ENCODE measurements around the gene ERI2. TPM values are rescaled to one million over a fixed set of nuclear protein-coding genes. Genes with fewer than 3 reads are reported as not detected.
"Not testable (repeated sequence)": the region's sequence is repeated elsewhere in the genome, so short reads cannot be mapped to it uniquely, and the experiment has no call there.

The ERI2 gene
- total and polyA plus RNA-seq, 2 of the 13 experiments (the other 11 are each of a cell fraction or from before 2014, with no cell fraction given), result 17.4 to 41.3 TPM

DNA sequence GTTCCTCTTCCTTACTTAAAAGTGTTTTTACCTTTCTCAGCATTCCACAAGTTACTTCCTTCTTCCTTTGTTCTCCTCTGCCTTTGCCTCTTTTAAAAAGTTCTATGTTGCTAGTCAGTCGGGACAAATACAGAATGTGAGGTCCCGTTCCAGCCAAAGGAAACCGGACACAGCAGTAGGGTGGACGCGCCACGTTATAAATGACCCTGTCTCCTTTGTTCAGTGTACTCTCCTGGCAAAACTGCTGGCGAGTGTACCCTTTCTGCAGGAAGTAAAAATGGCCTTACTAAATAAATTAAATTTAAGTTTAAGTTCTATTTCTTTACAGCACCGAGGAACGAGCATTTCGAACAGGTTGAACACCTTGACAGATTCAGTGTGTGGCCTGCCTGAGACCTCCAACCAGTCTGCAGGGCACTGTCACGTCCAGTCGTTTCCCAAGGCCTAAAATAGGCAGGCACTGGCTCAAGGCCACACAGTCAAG lies 546 bp downstream of the ERI2 start (continued):
- TF ChIP-seq RORA (CRISPR knock-in tag; IDR thresholded peaks at IDR 0.05) (0 out of 2 replicates have a peak, but pooled peaks have one; percentile 37), WIZ (CRISPR knock-in tag; IDR thresholded peaks at IDR 0.05) (0 out of 2 replicates have a peak, but pooled peaks have one; percentile 24), ZNF121 (CRISPR knock-in tag; IDR thresholded peaks at IDR 0.05) (peak; percentile 77), CREB1 (CRISPR knock-in tag; IDR thresholded peaks at IDR 0.05) (peak; percentile 21; the same call in 1 of the 2 replicates), TEAD2 (CRISPR knock-in tag; IDR thresholded peaks at IDR 0.05) (0 out of 2 replicates have a peak, but pooled peaks have one; percentile 49)
- TF ChIP-seq, protein P1, sequence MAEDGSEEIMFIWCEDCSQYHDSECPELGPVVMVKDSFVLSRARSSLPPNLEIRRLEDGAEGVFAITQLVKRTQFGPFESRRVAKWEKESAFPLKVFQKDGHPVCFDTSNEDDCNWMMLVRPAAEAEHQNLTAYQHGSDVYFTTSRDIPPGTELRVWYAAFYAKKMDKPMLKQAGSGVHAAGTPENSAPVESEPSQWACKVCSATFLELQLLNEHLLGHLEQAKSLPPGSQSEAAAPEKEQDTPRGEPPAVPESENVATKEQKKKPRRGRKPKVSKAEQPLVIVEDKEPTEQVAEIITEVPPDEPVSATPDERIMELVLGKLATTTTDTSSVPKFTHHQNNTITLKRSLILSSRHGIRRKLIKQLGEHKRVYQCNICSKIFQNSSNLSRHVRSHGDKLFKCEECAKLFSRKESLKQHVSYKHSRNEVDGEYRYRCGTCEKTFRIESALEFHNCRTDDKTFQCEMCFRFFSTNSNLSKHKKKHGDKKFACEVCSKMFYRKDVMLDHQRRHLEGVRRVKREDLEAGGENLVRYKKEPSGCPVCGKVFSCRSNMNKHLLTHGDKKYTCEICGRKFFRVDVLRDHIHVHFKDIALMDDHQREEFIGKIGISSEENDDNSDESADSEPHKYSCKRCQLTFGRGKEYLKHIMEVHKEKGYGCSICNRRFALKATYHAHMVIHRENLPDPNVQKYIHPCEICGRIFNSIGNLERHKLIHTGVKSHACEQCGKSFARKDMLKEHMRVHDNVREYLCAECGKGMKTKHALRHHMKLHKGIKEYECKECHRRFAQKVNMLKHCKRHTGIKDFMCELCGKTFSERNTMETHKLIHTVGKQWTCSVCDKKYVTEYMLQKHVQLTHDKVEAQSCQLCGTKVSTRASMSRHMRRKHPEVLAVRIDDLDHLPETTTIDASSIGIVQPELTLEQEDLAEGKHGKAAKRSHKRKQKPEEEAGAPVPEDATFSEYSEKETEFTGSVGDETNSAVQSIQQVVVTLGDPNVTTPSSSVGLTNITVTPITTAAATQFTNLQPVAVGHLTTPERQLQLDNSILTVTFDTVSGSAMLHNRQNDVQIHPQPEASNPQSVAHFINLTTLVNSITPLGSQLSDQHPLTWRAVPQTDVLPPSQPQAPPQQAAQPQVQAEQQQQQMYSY (CRISPR knock-in tag; IDR thresholded peaks at IDR 0.05), result peak; percentile 63; the same call in 1 of the 2 replicates
- TF ChIP-seq, protein P2, sequence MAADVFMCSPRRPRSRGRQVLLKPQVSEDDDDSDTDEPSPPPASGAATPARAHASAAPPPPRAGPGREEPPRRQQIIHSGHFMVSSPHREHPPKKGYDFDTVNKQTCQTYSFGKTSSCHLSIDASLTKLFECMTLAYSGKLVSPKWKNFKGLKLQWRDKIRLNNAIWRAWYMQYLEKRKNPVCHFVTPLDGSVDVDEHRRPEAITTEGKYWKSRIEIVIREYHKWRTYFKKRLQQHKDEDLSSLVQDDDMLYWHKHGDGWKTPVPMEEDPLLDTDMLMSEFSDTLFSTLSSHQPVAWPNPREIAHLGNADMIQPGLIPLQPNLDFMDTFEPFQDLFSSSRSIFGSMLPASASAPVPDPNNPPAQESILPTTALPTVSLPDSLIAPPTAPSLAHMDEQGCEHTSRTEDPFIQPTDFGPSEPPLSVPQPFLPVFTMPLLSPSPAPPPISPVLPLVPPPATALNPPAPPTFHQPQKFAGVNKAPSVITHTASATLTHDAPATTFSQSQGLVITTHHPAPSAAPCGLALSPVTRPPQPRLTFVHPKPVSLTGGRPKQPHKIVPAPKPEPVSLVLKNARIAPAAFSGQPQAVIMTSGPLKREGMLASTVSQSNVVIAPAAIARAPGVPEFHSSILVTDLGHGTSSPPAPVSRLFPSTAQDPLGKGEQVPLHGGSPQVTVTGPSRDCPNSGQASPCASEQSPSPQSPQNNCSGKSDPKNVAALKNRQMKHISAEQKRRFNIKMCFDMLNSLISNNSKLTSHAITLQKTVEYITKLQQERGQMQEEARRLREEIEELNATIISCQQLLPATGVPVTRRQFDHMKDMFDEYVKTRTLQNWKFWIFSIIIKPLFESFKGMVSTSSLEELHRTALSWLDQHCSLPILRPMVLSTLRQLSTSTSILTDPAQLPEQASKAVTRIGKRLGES (CRISPR knock-in tag; IDR thresholded peaks at IDR 0.05; ENCODE audit: borderline replicate concordance), result 0 out of 2 replicates have a peak, but pooled peaks have one; percentile 4
- TF ChIP-seq, protein P3, sequence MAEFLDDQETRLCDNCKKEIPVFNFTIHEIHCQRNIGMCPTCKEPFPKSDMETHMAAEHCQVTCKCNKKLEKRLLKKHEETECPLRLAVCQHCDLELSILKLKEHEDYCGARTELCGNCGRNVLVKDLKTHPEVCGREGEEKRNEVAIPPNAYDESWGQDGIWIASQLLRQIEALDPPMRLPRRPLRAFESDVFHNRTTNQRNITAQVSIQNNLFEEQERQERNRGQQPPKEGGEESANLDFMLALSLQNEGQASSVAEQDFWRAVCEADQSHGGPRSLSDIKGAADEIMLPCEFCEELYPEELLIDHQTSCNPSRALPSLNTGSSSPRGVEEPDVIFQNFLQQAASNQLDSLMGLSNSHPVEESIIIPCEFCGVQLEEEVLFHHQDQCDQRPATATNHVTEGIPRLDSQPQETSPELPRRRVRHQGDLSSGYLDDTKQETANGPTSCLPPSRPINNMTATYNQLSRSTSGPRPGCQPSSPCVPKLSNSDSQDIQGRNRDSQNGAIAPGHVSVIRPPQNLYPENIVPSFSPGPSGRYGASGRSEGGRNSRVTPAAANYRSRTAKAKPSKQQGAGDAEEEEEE (CRISPR knock-in tag; IDR thresholded peaks at IDR 0.05; ENCODE audit: borderline replicate concordance), result 0 out of 2 replicates have a peak, but pooled peaks have one; percentile 6
- TF ChIP-seq, protein P4, sequence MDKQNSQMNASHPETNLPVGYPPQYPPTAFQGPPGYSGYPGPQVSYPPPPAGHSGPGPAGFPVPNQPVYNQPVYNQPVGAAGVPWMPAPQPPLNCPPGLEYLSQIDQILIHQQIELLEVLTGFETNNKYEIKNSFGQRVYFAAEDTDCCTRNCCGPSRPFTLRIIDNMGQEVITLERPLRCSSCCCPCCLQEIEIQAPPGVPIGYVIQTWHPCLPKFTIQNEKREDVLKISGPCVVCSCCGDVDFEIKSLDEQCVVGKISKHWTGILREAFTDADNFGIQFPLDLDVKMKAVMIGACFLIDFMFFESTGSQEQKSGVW (CRISPR knock-in tag; IDR thresholded peaks at IDR 0.05; ENCODE audit: borderline replicate concordance), result 0 out of 2 replicates have a peak, but pooled peaks have one; percentile 31
- TF ChIP-seq, protein P5, sequence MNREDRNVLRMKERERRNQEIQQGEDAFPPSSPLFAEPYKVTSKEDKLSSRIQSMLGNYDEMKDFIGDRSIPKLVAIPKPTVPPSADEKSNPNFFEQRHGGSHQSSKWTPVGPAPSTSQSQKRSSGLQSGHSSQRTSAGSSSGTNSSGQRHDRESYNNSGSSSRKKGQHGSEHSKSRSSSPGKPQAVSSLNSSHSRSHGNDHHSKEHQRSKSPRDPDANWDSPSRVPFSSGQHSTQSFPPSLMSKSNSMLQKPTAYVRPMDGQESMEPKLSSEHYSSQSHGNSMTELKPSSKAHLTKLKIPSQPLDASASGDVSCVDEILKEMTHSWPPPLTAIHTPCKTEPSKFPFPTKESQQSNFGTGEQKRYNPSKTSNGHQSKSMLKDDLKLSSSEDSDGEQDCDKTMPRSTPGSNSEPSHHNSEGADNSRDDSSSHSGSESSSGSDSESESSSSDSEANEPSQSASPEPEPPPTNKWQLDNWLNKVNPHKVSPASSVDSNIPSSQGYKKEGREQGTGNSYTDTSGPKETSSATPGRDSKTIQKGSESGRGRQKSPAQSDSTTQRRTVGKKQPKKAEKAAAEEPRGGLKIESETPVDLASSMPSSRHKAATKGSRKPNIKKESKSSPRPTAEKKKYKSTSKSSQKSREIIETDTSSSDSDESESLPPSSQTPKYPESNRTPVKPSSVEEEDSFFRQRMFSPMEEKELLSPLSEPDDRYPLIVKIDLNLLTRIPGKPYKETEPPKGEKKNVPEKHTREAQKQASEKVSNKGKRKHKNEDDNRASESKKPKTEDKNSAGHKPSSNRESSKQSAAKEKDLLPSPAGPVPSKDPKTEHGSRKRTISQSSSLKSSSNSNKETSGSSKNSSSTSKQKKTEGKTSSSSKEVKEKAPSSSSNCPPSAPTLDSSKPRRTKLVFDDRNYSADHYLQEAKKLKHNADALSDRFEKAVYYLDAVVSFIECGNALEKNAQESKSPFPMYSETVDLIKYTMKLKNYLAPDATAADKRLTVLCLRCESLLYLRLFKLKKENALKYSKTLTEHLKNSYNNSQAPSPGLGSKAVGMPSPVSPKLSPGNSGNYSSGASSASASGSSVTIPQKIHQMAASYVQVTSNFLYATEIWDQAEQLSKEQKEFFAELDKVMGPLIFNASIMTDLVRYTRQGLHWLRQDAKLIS (CRISPR knock-in tag; IDR thresholded peaks at IDR 0.05), result peak; percentile 93; the same call in 1 of the 2 replicates
- TF ChIP-seq, protein P6, sequence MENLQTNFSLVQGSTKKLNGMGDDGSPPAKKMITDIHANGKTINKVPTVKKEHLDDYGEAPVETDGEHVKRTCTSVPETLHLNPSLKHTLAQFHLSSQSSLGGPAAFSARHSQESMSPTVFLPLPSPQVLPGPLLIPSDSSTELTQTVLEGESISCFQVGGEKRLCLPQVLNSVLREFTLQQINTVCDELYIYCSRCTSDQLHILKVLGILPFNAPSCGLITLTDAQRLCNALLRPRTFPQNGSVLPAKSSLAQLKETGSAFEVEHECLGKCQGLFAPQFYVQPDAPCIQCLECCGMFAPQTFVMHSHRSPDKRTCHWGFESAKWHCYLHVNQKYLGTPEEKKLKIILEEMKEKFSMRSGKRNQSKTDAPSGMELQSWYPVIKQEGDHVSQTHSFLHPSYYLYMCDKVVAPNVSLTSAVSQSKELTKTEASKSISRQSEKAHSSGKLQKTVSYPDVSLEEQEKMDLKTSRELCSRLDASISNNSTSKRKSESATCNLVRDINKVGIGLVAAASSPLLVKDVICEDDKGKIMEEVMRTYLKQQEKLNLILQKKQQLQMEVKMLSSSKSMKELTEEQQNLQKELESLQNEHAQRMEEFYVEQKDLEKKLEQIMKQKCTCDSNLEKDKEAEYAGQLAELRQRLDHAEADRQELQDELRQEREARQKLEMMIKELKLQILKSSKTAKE (CRISPR knock-in tag; IDR thresholded peaks at IDR 0.05; ENCODE audit: borderline replicate concordance), result 0 out of 2 replicates have a peak, but pooled peaks have one; percentile 6
- TF ChIP-seq CREB1 (IDR thresholded peaks at IDR 0.05), result not testable (repeated sequence)

Data from HepG2 (cell line).